ENCODE data around the gene PAIP1. TPM values are rescaled to one million over a fixed set of nuclear protein-coding genes. Genes with fewer than 3 reads are reported as not detected.

Gene PAIP1
- total and polyA plus RNA-seq, 8 donors = 3.8 to 93.6 (median 50.8) TPM

DNA sequence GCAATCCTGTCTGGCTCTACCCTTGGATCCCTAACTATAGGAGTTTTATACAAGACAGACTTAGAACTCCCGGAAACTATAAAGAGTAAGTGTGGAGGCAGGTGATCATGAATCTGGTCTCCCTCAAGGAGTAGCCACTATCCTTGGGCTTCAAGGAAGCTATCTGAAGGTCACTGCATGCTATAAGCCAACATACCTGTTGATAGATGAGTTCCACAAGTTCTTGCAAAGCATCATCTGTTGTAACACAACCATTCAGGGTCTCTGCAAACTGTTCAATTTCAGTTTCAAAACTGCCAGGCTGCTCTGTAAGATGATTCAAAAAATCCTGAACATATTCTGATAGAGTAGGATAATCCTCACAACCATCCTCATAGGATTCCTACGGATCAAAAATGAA, 9.3 kb downstream of the PAIP1 start:
- 87 to 96% (median 95%) methylated on average over 2 of the region's 2 CpGs for WGBS, 5 donors
- Histone ChIP-seq H3K27me3 (no peaks in the 10 kb centered on the region), H3K36me3 (peaks cover 31 to 95% (median 84%) of the 10 kb centered on the region in 4 donors), H3K4me3 (no peak overlapping the region), H3K4me1 (peaks cover 0 to 29% (median 17%) of the 10 kb centered on the region in 4 donors), H3K9me3 (no peaks in the 10 kb centered on the region), H3K27ac (no peak overlapping the region)
- DNase-seq = no peak
- intact Hi-C loops (cut with DNase I; ENCODE audit: low total_unique reads) = no loop called here
- TF ChIP-seq POLR2AphosphoS5 (IDR thresholded peaks at IDR 0.05) (no peak), EP300 (IDR thresholded peaks at IDR 0.05) (no peak), POLR2A (IDR thresholded peaks at IDR 0.05) (no peak)
- TF ChIP-seq, protein P1, sequence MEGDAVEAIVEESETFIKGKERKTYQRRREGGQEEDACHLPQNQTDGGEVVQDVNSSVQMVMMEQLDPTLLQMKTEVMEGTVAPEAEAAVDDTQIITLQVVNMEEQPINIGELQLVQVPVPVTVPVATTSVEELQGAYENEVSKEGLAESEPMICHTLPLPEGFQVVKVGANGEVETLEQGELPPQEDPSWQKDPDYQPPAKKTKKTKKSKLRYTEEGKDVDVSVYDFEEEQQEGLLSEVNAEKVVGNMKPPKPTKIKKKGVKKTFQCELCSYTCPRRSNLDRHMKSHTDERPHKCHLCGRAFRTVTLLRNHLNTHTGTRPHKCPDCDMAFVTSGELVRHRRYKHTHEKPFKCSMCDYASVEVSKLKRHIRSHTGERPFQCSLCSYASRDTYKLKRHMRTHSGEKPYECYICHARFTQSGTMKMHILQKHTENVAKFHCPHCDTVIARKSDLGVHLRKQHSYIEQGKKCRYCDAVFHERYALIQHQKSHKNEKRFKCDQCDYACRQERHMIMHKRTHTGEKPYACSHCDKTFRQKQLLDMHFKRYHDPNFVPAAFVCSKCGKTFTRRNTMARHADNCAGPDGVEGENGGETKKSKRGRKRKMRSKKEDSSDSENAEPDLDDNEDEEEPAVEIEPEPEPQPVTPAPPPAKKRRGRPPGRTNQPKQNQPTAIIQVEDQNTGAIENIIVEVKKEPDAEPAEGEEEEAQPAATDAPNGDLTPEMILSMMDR (IDR thresholded peaks at IDR 0.05) = no peak

DNA sequence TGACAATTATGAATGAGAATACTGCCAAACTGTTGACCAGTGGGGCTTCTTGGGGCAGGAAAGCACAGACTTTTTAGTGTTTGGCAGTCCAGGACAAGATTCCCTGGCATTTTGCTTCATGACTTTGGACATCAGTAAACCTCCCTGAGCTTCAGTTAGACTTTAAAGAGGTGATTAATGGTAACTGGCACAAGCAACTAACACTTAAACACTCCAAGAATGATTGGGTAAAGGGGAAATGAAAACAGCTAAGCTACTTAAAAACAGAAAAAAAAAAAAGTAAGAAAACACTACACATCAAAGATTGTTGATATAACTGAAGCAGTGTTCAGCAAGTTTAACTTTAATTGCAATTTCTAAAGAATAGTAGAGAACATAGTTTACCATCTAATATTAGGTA, 13.4 kb downstream of the PAIP1 start:
- Histone ChIP-seq H3K4me1 (peaks cover 0 to 20% (median 9%) of the 10 kb centered on the region in 4 donors), H3K36me3 (peaks cover 27 to 91% (median 79%) of the 10 kb centered on the region in 4 donors), H3K4me3 (no peak overlapping the region), H3K27me3 (no peaks in the 10 kb centered on the region), H3K9me3 (no peaks in the 10 kb centered on the region), H3K27ac (no peak overlapping the region)
- intact Hi-C loops (cut with DNase I; ENCODE audit: low total_unique reads) = no loop called here
- no peak for DNase-seq
- no peak for TF ChIP-seq POLR2A (IDR thresholded peaks at IDR 0.05)
- no peak for TF ChIP-seq POLR2AphosphoS5 (IDR thresholded peaks at IDR 0.05)
- TF ChIP-seq, protein P1 (IDR thresholded peaks at IDR 0.05) = no peak
- no peak for TF ChIP-seq EP300 (IDR thresholded peaks at IDR 0.05)

DNA sequence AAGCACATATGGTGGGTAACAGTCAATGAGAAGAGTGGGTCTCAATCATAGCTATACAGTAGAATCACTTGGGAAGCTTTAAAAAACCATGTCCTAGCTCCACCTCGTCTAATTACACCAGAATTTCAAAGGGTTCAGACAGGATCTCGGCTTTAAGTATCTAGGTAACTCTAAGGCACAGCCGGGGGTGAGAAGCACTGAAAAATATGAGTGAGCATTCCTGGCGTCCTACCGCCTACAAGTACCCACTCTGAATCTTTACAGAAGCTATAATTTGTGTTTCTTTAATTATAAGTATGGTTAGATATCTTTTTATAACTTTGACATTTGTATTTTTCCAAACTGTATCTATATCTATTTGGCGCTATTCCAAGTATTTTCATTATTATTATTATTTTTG, 16.1 kb downstream of the PAIP1 start:
- Histone ChIP-seq H3K27ac (no peak overlapping the region), H3K9me3 (no peaks in the 10 kb centered on the region), H3K27me3 (no peaks in the 10 kb centered on the region), H3K4me1 (peaks cover 0 to 18% (median 8%) of the 10 kb centered on the region in 4 donors), H3K4me3 (no peak overlapping the region), H3K36me3 (peaks cover 25 to 91% (median 83%) of the 10 kb centered on the region in 4 donors)
- DNase-seq = no peak
- 50 to 78% (median 60%) methylated on average over 6 of the region's 6 CpGs for WGBS, 5 donors
- intact Hi-C loops (cut with DNase I; ENCODE audit: low total_unique reads) = no loop called here
- TF ChIP-seq, protein P1 (IDR thresholded peaks at IDR 0.05) = no peak
- TF ChIP-seq POLR2AphosphoS5 (IDR thresholded peaks at IDR 0.05) (no peak), EP300 (IDR thresholded peaks at IDR 0.05) (no peak), POLR2A (IDR thresholded peaks at IDR 0.05) (no peak)

DNA sequence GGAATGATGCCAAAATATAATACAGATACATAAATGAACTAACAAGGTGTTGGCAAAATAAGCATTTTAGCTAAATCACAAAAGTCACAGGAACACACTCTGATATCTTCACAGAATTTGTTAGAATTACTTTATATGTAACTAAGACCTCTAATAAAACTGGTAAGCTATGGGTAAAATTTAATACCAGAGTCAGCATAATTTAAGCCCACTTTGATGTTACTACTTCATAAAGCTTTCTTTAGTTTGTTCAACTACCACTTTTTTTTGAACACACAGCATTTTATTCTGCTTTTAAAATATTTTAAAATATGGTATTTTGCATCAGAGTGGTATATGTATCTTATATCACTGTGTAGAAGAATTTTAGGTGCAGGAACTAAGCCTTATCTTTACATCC, 19.9 kb downstream of the PAIP1 start:
- DNase-seq = no peak
- H3K4me3 ChIP-seq = no peak overlapping the region
- intact Hi-C loops (cut with DNase I; ENCODE audit: low total_unique reads) = no loop called here

More for the DNA sequence above, 19.9 kb downstream of the PAIP1 start:
- peaks cover 0 to 18% (median 8%) of the 10 kb centered on the region in 4 donors for H3K4me1 ChIP-seq
- peaks cover 29 to 91% (median 83%) of the 10 kb centered on the region in 4 donors for H3K36me3 ChIP-seq
- TF ChIP-seq POLR2AphosphoS5 (IDR thresholded peaks at IDR 0.05) = no peak
- TF ChIP-seq, protein P1 (IDR thresholded peaks at IDR 0.05) = no peak
- no peak for TF ChIP-seq POLR2A (IDR thresholded peaks at IDR 0.05)
- no peak for TF ChIP-seq EP300 (IDR thresholded peaks at IDR 0.05)
- H3K27ac ChIP-seq = no peak overlapping the region
- no peaks in the 10 kb centered on the region for H3K9me3 ChIP-seq
- no peaks in the 10 kb centered on the region for H3K27me3 ChIP-seq

Measured in stomach (tissue), 9 donors.